ENCODE results near the gene GAN. TPM values are rescaled to one million over a fixed set of nuclear protein-coding genes. Genes with fewer than 3 reads are reported as not detected.

GAN gene
- total RNA-seq, 4 donors from 2014 or later, result 9.6 to 14.8 (median 11.7) TPM

DNA sequence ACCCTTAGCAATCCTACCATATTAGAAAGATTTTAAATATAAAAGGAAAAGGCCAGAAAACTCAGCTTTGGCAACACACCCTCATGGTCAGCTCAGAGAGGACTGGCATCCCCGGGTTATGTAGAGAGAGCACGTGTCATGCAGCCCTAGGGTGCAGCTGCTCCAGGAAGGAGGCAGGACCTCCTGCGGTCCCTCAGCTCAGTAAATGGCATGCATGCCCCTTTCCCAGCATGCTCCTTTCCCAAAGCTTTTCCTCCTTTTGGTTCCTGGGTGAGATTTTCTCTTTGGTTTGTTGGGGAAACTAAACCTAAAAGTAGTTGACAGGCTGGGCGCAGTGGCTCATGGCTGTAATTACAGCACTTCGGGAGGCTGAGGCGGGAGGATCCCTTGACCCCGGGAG is 3.9 kb downstream of the GAN start:
- 81% methylated on average over 7 of the region's 7 CpGs for WGBS

DNA sequence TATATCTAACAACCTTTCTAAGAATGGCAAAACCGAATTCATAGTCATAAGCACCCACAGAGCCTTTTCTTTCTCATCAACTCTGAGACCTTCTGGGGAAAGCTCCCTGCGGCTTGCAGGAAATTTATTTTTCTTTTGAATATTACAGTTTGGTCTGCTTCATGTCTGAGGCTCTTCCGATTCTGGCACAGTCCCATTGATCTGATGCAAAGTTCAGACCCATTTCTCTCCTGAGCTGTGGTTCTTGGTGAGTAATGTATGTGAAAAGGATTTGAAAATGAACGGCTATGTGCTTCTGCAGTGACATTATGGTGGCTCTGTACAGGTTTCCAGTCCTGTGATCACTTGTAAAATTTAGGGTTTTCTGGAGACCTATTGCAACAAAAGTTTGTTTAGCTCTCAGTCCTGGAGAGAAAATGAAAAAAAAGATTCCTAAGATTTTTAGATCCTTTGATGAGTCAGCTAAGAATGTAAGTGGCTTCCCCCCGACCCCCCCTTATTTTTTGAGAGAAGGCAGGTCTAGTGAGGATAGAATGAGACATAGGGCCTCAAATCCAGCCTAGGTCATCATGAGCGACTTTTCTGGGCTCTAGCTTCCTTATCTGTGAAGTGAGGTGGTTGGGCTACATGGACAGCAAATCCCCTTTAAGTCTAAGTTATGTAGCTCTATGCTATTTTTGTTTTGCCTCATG is 4.6 kb downstream of the GAN start:
- Histone ChIP-seq H3K4me3 (no peak overlapping the region), H3K9me3 (no peaks in the 10 kb centered on the region), H3K27ac (replicated peaks in 1 of 4) (peak overlapping the region; percentile 16 to 49 (median 19)), H3K36me3 (no peaks in the 10 kb centered on the region), H3K4me1 (peaks cover 29 to 51% (median 45%) of the 10 kb centered on the region in 4 donors), H3K27me3 (no peaks in the 10 kb centered on the region)
- intact Hi-C loops (cut with DNase I), result loop anchor here (5.0 kb wide), 1 partner anchor 57 kb away; no protein-coding TSS in a partner anchor
- peak in 1 of 2 donors; percentile 22 for TF ChIP-seq POLR2AphosphoS5 (IDR thresholded peaks at IDR 0.05)
- TF ChIP-seq EP300 (IDR thresholded peaks at IDR 0.05), result no peak
- DNase-seq (ENCODE audit: extremely low spot score), result no peak
- WGBS, result 42% methylated on average over 6 of the region's 6 CpGs

More for the DNA sequence above, 3.9 kb downstream of the GAN start:
- Histone ChIP-seq H3K27ac (replicated peaks in 1 of 4) (peak overlapping the region in 1 of 4 donors; percentile 16), H3K4me1 (peaks cover 35 to 57% (median 51%) of the 10 kb centered on the region in 4 donors), H3K4me3 (no peak overlapping the region), H3K9me3 (no peaks in the 10 kb centered on the region), H3K36me3 (no peaks in the 10 kb centered on the region), H3K27me3 (no peaks in the 10 kb centered on the region)
- no peak for DNase-seq (ENCODE audit: extremely low spot score)
- intact Hi-C loops (cut with DNase I), result loop anchor here (5.0 kb wide), 1 partner anchor 56 kb away; no protein-coding TSS in a partner anchor
- TF ChIP-seq EP300 (IDR thresholded peaks at IDR 0.05) (no peak), POLR2AphosphoS5 (IDR thresholded peaks at IDR 0.05) (no peak)

DNA sequence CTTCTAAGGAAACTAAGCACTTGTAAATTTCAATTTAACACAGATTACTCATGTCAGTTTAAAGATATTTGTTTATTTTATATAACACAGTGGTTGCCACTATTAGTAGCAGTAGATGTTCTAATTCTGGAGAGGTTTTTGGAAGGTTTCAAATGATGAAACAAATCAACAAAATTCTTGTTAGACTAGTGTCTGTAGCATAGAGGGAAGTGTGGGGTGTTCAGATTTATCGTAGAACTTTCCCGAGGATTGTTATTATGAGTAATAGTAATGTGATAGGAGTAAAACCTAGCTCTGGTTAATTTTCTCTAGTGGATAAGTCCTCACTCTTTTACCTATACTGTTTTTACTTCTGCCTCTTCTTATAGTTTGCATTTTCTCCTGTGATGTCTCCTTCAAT is 6.3 kb downstream of the GAN start:
- 82% methylated on average over 2 of the region's 2 CpGs for WGBS
- no peak overlapping the region for H3K4me3 ChIP-seq
- TF ChIP-seq POLR2AphosphoS5 (IDR thresholded peaks at IDR 0.05) (no peak), EP300 (IDR thresholded peaks at IDR 0.05) (no peak), POLR2A (IDR thresholded peaks at IDR 0.05; ENCODE audit: low read depth) (no peak)
- TF ChIP-seq, protein P1, sequence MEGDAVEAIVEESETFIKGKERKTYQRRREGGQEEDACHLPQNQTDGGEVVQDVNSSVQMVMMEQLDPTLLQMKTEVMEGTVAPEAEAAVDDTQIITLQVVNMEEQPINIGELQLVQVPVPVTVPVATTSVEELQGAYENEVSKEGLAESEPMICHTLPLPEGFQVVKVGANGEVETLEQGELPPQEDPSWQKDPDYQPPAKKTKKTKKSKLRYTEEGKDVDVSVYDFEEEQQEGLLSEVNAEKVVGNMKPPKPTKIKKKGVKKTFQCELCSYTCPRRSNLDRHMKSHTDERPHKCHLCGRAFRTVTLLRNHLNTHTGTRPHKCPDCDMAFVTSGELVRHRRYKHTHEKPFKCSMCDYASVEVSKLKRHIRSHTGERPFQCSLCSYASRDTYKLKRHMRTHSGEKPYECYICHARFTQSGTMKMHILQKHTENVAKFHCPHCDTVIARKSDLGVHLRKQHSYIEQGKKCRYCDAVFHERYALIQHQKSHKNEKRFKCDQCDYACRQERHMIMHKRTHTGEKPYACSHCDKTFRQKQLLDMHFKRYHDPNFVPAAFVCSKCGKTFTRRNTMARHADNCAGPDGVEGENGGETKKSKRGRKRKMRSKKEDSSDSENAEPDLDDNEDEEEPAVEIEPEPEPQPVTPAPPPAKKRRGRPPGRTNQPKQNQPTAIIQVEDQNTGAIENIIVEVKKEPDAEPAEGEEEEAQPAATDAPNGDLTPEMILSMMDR (IDR thresholded peaks at IDR 0.05), result no peak
- no peak for DNase-seq (ENCODE audit: extremely low spot score)
- no peaks in the 10 kb centered on the region for H3K27me3 ChIP-seq
- no peak overlapping the region for H3K27ac ChIP-seq (replicated peaks in 1 of 4)
- no peaks in the 10 kb centered on the region for H3K36me3 ChIP-seq
- H3K4me1 ChIP-seq, result peaks cover 26 to 55% (median 41%) of the 10 kb centered on the region in 4 donors
- intact Hi-C loops (cut with DNase I), result no loop called here
- H3K9me3 ChIP-seq, result no peaks in the 10 kb centered on the region

DNA sequence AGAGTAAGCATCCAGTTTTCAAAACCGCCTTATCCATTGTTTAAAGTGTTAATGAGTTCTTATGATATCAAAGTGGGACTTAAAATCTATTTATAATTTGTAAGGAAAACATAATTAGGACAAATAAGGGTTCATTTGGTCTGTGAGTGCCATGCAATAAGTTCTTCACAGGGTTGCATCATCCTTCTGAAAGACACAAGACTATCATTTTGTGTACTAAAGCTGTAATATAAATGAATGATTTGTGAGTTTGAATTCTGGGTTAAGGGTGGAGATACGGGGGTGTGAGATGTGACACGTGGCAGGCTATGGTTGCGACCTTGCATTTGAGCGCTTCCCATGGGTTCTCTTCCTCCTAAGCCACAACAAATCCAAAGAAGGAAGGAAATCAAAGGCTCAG is 6.8 kb downstream of the GAN start:
- no peak for TF ChIP-seq POLR2A (IDR thresholded peaks at IDR 0.05; ENCODE audit: low read depth)
- TF ChIP-seq, protein P1 (IDR thresholded peaks at IDR 0.05), result no peak
- TF ChIP-seq EP300 (IDR thresholded peaks at IDR 0.05), result no peak
- no peak for TF ChIP-seq POLR2AphosphoS5 (IDR thresholded peaks at IDR 0.05)
- no peak overlapping the region for H3K27ac ChIP-seq (replicated peaks in 1 of 4)
- WGBS, result 96% methylated on average over 5 of the region's 5 CpGs

DNA sequence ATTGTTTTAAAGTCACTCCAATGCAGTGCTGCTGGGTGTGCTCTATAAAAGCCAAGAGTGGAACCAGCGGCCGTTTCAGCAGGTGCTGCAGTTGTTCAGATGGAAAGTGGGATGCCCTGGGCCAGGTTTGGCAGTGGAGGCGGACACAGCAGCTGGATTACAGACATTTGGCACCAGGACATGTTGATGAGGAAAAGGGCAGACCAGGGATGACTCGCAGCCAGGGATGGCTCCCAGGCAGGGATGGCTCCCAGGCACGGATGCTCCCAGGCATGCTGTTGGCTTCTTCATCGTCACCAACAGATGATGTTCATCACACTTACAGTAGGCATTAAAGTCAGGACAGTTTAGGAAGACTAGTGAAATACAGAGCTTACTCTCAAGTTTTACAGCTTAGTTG is 10.0 kb downstream of the GAN start:
- DNase-seq (ENCODE audit: extremely low spot score), result no peak
- TF ChIP-seq, protein P1 (IDR thresholded peaks at IDR 0.05), result no peak
- TF ChIP-seq POLR2A (IDR thresholded peaks at IDR 0.05; ENCODE audit: low read depth) (no peak), EP300 (IDR thresholded peaks at IDR 0.05) (no peak), POLR2AphosphoS5 (IDR thresholded peaks at IDR 0.05) (no peak)
- Histone ChIP-seq H3K9me3 (no peaks in the 10 kb centered on the region), H3K4me3 (no peak overlapping the region), H3K27me3 (no peaks in the 10 kb centered on the region), H3K36me3 (no peaks in the 10 kb centered on the region), H3K4me1 (peaks cover 10 to 49% (median 42%) of the 10 kb centered on the region in 4 donors), H3K27ac (replicated peaks in 1 of 4) (no peak overlapping the region)
- WGBS, result 82% methylated on average over 6 of the region's 6 CpGs
- intact Hi-C loops (cut with DNase I), result no loop called here

More for the DNA sequence above, 6.8 kb downstream of the GAN start:
- H3K27me3 ChIP-seq, result no peaks in the 10 kb centered on the region
- no peaks in the 10 kb centered on the region for H3K9me3 ChIP-seq
- no peak overlapping the region for H3K4me3 ChIP-seq
- DNase-seq (ENCODE audit: extremely low spot score), result no peak
- H3K36me3 ChIP-seq, result no peaks in the 10 kb centered on the region
- intact Hi-C loops (cut with DNase I), result no loop called here
- peaks cover 21 to 52% (median 37%) of the 10 kb centered on the region in 4 donors for H3K4me1 ChIP-seq

All from esophagus muscularis mucosa (tissue), 4 donors.